Measurements from ENCODE around the gene INHA.

INHA gene

GRCh38 chr2:219614076-219614860 lies 42.2 kb downstream of the INHA start:
- DNase-seq = no peak

DNA sequence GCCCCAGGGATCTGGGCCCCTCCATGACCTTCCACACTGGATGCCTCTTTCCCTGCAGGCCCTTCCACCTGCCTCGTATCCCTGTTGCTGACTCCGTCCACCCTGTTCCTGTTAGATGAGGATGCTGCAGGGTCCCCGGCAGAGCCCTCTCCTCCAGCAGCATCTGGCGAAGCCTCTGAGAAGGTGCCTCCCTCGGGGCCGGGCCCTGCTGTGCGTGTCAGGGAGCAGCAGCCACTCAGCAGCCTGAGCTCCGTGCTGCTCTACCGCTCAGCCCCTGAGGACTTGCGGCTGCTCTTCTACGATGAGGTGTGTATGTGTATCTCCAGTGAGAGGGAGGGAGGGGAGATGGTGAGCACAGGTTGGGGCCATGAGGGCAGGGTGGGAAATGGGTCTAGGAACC lies 42.9 kb downstream of the INHA start:
- no peak for DNase-seq

GRCh38 chr2:219615894-219616293 lies 43.8 kb downstream of the INHA start:
- DNase-seq = no peak

DNA sequence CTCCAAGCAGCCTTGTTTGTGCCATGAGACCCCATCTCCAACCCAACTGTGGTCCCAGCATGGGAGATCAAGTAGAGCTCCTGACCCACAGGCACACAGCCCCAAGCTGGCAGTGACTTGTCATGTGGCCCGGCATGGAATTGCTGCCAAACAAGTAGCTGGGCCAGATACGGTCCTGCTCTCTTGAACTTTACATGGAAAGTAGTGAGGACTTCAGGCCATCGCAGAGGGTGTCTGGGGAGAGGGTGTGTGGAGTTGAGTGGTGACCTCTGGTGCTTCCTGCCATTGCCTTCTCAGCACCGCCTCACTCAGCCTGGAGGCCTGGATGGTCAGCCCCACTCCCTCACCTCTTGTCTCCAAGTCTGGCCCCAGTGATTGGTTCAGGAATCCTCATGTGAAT lies 44.4 kb downstream of the INHA start:
- no peak for DNase-seq

DNA sequence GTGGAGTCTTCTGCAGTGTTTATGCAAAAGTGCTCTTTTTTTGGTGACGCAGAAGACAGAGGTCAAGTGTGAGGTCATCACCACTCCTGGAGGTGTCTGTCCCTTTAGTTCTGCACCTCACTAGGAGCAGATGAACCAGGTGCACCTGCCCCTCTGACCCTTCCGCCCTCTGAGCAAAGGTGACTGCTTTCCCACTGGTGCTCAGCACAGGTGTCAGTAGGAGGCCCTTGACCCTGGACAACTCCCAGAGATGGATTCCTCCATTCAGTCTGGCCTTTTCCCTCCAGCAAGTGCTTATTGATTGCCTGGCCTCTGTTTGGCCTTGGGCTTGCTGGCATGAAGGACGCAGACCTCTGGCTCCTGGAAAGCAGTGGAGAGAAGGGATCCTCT lies 46.6 kb downstream of the INHA start:
- DNase-seq = no peak

GRCh38 chr2:219619235-219619634 lies 47.1 kb downstream of the INHA start:
- no peak for DNase-seq

DNA sequence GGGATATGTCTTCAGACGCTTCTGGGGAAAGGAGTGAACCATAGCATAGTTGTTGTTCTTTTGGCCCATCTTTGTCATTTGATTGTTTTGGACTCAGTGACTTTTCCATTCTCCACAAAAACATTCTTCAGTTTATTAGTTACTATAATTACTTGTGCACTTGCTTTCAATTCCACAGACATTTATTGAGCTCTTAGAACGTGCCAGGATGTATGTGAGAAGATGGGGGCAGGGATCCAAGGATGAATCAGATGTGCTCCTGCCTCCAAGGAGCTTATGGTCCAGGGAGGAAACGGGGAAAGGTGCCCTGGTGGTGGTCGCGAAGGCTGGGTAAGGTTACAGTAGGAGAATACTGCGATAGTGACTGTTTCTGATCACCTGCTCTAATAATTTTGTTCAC lies 48.4 kb downstream of the INHA start:
- no peak for DNase-seq

DNA sequence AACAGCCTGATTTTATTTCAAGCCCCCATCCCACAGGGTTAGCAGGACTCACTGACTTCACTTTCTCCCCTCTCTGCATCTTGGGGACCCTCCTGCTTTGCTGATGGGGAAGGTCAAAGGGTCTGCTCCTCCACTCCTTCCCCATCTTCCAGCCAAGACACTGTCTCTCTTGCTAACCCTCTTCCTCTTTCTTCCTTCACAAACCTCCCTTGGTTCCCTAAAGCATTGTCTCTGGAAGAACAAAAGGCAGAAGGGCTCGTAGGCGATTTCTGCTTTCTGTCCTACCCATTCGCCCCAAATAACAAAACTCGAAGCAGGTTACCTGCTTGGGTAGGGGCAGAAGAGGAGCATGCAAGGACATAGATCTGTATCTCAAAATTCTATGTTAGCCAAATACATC lies 49.8 kb downstream of the INHA start:
- DNase-seq = no peak

GRCh38 chr2:219622472-219622871 lies 50.4 kb downstream of the INHA start:
- no peak for DNase-seq

DNA sequence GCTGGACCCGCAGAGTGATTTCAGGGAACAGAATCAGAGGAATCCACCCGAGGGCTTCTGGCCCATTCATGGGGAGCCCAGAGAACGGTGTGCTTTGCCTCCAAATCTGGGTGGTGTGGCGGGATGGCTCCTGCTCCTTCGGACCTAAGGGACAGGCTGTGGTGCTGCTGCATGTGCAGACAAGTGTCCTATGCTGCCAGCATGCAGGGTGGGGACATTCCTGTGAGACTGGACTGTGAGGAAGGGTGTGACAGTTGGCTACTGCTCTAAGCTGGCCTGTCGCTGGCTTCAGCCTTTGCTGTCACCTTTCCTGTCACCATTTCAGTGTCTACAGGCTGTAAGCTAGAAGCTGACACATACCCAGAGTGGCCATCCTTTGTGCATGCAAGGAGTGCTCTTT lies 52.5 kb downstream of the INHA start:
- no peak for DNase-seq

GRCh38 chr2:219625179-219625578 lies 53.1 kb downstream of the INHA start:
- DNase-seq = no peak
